ENCODE results near the gene SEMA3F.

The SEMA3F gene

GRCh38 chr3:50203113-50203808, 48.1 kb downstream of the SEMA3F start:
- Mint-ChIP-seq H3K9me3 (no peaks in the 10 kb centered on the region), H3K4me1 (peaks cover 18% of the 10 kb centered on the region), H3K27me3 (ENCODE audit: low read depth) (peaks cover 45% of the 10 kb centered on the region), H3K27ac (peak overlapping the region; percentile 31 to 78 (median 48)), H3K36me3 (ENCODE audit: low read depth) (no peaks in the 10 kb centered on the region), H3K4me3 (peak overlapping the region; percentile 41 to 65 (median 51))
- TF ChIP-seq CTCF (IDR thresholded peaks at IDR 0.05; ENCODE audit: unreplicated experiment in 3 of 3) = no peak

GRCh38 chr3:50203809-50204803, 49.0 kb downstream of the SEMA3F start:
- no peak for TF ChIP-seq CTCF (IDR thresholded peaks at IDR 0.05; ENCODE audit: unreplicated experiment in 3 of 3)
- peak overlapping the region; percentile 30 to 65 (median 55) for H3K4me3 Mint-ChIP-seq
- H3K4me1 Mint-ChIP-seq = peaks cover 24% of the 10 kb centered on the region
- no peak overlapping the region for H3K27ac Mint-ChIP-seq
- no peaks in the 10 kb centered on the region for H3K9me3 Mint-ChIP-seq
- H3K27me3 Mint-ChIP-seq (ENCODE audit: low read depth) = peaks cover 45% of the 10 kb centered on the region
- no peaks in the 10 kb centered on the region for H3K36me3 Mint-ChIP-seq (ENCODE audit: low read depth)

DNA sequence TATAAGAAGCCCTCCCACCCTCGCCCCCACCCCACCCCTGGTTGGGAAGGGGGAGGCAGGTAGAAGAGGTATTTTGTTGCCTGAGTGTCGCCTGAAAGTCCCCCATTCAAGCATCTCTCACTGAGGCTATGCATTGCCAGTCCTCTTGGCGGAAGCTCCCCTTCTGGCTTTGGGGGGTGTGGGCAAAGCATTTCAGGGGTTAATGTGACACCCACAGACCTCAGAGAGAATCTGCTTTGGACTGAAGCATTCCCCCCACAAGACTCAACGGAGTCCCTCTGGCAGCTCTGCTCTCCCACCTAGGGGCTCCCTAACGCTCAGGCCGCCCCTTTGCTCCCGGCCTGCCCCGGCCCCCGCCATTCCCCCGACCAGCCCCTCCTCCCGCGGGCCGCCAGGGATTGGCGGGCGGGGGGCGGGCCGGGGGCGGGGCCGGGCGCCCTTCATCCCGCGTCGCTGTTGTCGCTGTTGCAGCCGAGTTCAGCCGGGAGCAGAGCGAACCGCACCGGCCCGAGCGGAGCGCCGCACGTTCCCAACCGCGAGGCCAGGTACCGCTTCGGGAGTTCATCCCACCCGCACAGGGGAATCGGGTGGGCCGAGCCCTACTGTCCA, 49.8 kb downstream of the SEMA3F start, which contains the start of gene SLC38A3:
SLC38A3 (plus strand) TSS at position 468 of the 609 bp plus-strand sequence. CDS start 8,929 bp downstream, outside the sequence.
- no peak within 1 kb of the TSS for H3K27ac Mint-ChIP-seq
- peaks cover 45% of the 10 kb centered on the region for H3K27me3 Mint-ChIP-seq (ENCODE audit: low read depth)
- no peaks in the 10 kb centered on the region for H3K9me3 Mint-ChIP-seq
- H3K36me3 Mint-ChIP-seq (ENCODE audit: low read depth) = no peaks in the 10 kb centered on the region
- TF ChIP-seq CTCF (IDR thresholded peaks at IDR 0.05; ENCODE audit: unreplicated experiment in 3 of 3) = no peak
- peak within 1 kb of the TSS; percentile 58 to 78 (median 71) for H3K4me3 Mint-ChIP-seq
- peaks cover 24% of the 10 kb centered on the region for H3K4me1 Mint-ChIP-seq

DNA sequence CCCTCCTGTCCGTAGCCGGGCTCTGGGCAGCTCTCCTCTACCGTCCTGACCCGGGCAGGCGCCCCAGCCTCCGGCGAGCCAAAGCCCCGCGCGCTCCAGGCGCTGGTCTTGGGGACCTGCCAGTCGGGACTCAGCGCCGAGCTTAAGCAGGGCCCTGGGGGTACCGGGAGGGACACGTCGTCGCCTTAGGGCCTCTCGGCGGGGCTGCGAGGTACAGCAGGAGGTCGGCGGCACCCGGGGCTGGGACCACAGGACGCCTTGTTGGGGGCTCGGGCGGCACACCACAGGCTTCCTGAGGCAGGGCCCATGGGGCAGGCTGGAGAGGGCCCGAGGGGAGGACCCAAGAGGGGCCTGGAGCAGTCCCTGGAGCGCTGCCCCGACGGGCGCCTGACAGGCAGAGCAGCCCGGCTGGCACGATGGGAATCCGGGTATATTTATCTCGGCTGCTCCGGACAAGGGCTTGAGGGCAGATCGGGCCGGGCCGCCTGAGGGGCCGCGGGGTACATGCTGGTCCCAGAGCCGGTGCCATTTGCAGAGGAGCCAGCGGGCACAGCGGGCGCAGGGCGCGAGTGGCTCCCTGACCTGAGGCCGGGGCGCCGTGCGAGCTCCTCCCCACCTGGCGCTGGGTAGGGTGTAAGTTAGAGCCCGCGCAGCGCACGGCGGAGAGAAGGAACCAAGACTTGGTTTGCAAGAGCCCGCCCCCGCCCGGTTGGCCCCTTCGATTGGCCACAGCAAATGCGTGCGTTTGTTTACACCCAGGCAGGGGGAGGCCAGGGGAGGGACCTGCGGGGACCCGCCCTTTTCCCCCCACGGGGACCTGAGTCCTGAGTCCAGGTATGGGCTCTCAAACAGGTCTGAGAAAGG, 50.5 kb downstream of the SEMA3F start:
- H3K9me3 Mint-ChIP-seq = no peaks in the 10 kb centered on the region
- no peaks in the 10 kb centered on the region for H3K36me3 Mint-ChIP-seq (ENCODE audit: low read depth)
- TF ChIP-seq CTCF (IDR thresholded peaks at IDR 0.05; ENCODE audit: unreplicated experiment in 3 of 3) = no peak
- H3K27me3 Mint-ChIP-seq (ENCODE audit: low read depth) = peaks cover 44% of the 10 kb centered on the region
- H3K4me1 Mint-ChIP-seq = peaks cover 24% of the 10 kb centered on the region
- H3K27ac Mint-ChIP-seq = no peak overlapping the region
- peak overlapping the region; percentile 50 to 78 (median 71) for H3K4me3 Mint-ChIP-seq

DNA sequence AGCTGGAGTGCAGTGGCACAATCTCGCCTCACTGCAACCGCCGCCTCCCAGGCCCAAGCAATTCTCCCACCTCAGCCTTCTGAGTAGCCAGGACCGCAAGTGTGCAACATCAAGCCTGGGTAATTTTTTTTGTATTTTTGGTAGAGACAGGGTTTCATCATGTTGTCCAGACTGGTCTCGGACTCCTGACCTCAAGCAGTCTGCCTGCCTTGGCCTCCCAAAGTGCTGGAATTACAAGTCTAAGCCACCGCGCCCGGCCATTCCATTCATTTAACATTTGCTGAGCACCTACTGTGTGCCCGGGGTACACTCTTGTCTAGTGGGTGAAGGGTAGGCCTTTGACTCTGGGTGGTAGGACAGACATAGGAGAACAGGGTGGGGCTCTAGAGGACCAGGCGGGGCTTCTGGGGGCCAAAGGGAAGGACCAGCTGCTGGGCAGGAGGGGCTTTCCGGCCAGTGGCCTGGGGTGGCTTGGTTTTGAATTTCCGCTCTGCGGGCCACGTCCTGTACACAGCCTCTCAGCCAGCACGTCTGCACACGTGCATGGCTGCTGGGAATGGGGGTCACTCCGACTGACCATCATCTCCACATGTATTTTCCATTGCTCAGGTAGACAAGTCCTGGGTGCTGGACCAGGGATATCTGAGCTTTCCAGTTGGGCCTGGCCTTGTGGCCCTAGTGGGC, 52.4 kb downstream of the SEMA3F start:
- no peak for TF ChIP-seq CTCF (IDR thresholded peaks at IDR 0.05; ENCODE audit: unreplicated experiment in 3 of 3)
- Mint-ChIP-seq H3K27me3 (ENCODE audit: low read depth) (peaks cover 38% of the 10 kb centered on the region), H3K27ac (no peak overlapping the region), H3K36me3 (ENCODE audit: low read depth) (no peaks in the 10 kb centered on the region), H3K4me1 (peaks cover 14% of the 10 kb centered on the region), H3K4me3 (peak overlapping the region in 1 of 3 experiments; percentile 32), H3K9me3 (no peaks in the 10 kb centered on the region)

Measured in nephron (organoid).